Stimulated activated CD4-positive, alpha-beta T cell treated with anti-CD3 and anti-CD28 coated beads, Interleukin-12 subunit alpha, Interleukin-12 subunit beta, amount 100 ng/mL, for 48 hours (primary cell): ENCODE results near the gene MYOC.
"Not testable (repeated sequence)": the region's sequence is repeated elsewhere in the genome, so short reads cannot be mapped to it uniquely, and the experiment has no call there.

Source experiments
- DNase-seq, 3 donors: peaks; one replicate each; pipeline ENCODE4 v3.0.0-alpha.2; 2020; ENCODE audit warnings: low read depth in 2 of 3, low spot score in 1 of 3

Gene MYOC

GRCh38 chr1:171611306-171611705 is 41.2 kb downstream of the MYOC start:
- no peak for DNase-seq

GRCh38 chr1:171610385-171610784 is 42.1 kb downstream of the MYOC start:
- no peak for DNase-seq

- DNase-seq: no peak
Observed at GRCh38 chr1:171606402-171606941, 46.0 kb downstream of the MYOC start.

DNA sequence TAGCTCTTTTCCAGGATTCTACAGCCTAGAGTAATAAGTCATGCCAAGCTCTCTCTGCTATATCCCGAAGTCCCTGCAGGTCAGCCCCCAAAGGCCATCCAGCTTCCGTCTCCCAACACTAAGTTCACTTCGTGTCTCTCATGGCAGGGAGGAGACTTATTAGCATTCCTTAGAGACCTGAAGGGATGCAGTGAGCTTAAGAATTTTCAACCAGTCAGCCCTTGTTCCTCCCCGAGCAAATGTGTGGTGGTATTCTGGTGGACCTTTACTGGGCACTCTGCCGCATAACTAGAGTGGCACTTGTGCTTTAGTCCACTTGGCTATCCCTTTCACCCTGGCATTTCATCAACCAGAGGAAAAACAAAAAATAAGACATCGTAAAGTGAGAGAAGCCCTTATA is 49.4 kb downstream of the MYOC start:
- DNase-seq: not testable (repeated sequence)

- DNase-seq: no peak
Observed at GRCh38 chr1:171600862-171601261, 51.6 kb downstream of the MYOC start.

DNA sequence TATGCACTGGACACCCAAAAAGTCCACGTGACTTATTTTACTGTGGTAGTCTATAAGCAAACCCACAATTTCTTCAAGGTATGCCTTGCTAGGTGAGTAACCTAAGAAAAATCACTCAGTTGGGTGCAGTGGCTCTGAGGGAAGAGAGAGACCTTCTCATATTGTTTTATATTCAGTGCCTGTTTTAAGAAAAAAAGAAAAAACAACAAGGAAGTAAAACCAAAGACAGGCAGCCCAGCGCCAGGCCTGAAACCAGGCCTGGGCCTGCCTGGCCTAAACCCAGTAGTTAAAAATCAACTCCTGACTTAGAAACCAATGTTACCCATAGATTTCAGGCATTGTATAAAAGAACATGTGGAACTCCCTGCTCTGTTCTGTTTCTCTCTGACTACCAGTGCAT is 52.2 kb downstream of the MYOC start:
- not testable (repeated sequence) for DNase-seq

DNA sequence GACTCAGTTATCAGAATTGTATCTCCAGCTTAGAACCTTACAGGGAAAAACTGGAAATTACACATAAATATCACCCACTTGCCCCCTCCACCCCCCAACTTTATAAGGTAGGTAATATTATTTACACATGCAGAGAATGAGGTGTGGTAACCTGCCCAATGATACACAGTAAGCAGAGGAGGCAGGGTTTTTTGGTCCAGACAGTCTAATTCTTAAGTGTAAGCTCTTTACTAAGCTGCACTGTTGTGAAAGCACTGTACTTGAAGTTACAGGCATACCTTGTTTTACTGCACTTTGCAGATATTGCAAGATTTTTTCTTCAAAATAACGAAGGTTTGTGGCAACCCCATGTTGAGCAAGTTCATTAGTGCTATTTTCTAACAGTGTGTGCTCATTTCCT is 55.3 kb downstream of the MYOC start:
- no peak for DNase-seq

GRCh38 chr1:171596705-171597104 is 55.8 kb downstream of the MYOC start:
- DNase-seq: no peak

DNA sequence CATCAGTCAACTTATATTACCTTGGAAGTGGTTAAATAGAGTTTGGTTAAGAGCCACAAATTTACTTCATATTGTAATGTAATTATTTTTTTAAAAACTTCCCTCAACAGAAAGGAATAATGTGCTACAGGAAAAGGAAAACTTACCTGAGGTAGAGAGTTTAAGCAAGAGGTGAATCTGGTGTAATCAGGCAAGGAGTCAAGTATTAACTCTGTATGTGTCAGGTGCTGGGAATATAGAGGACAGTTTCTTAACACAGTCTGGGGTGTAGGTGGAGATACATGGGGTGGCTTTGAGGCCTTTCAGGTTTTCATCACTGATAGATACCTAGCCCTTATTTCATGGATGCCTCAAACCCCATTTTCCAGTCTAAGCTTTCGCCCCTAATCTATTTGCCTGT is 56.4 kb downstream of the MYOC start:
- DNase-seq: no peak

DNA sequence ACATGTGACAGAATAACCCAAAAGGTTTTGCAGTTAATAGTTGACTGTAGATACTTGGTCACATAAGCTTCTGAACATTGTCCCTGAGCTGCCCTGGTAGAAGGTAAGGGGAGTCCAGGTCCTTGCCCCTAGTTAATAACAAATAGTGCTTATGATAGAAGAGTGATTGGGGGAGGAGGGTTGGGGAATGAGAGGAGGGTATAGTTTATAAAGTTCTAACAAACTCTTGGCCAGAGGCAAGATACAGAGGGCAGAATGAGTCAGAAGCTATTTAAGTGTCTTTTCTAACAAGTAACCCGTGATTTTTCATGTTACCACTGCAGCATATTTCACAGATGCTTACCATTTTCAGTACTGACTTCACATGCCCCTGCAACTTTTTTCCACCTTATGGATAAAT is 57.2 kb downstream of the MYOC start:
- no peak for DNase-seq

DNA sequence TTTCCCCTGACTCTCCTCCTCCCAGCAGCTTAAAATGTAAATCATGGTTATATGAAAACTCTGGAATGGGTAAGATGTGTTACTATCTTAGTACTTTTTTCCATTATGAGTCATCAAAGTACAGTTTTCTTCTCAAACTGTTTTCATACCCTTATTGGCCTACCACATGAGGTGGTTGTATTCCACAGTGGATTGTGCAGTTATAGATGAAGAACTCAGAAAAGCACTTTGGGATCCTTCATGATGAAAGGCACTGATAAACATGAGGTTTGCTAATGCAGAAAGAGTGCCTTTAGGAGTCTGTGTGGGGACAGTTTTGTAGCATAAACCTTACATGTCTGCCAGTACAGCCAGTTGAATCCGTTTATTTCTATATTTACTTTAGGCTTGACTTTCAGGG is 62.5 kb downstream of the MYOC start:
- DNase-seq: no peak

- no peak for DNase-seq
Observed at GRCh38 chr1:171588230-171588629, 64.3 kb downstream of the MYOC start.

- DNase-seq: no peak
Observed at GRCh38 chr1:171585715-171586114, 66.8 kb downstream of the MYOC start.
